ENCODE data around the gene ARHGAP27. TPM values are rescaled to one million over a fixed set of nuclear protein-coding genes. Genes with fewer than 3 reads are reported as not detected.

The ARHGAP27 gene
- total and polyA plus RNA-seq, 2 of the 13 experiments (the other 11 are each of a cell fraction or from before 2014, with no cell fraction given), result 15.5 to 18.9 TPM

GRCh38 chr17:45380991-45381390 lies 51.7 kb downstream of the ARHGAP27 start:
- POLR2A ChIA-PET, result interaction anchor here (3.7 kb wide), 1 partner anchor 9 kb away, joined by 13 read pairs; no protein-coding TSS in a partner anchor
- Histone ChIP-seq H3K9me3 (ENCODE audit: low read length) (no peaks in the 10 kb centered on the region), H3K9ac (ENCODE audit: insufficient read depth, low read depth, low read length) (no peak overlapping the region), H3K4me3 (replicated peaks in 1 of 3; ENCODE audit: insufficient read depth in 1 of 3, low read depth in 2 of 3, low read length in 3 of 3) (no peak overlapping the region), H2AFZ (ENCODE audit: low read length) (no peak overlapping the region), H3K79me2 (ENCODE audit: insufficient read depth, low read length) (no peaks in the 10 kb centered on the region), H3K27ac (ENCODE audit: extremely low read length, insufficient read depth, low read length) (no peak overlapping the region), H4K20me1 (ENCODE audit: insufficient read depth, low read length) (no peaks in the 10 kb centered on the region), H3K36me3 (replicated peaks in 1 of 2; ENCODE audit: control insufficient read depth in 1 of 2, insufficient read depth in 2 of 2, low read length in 2 of 2) (no peaks in the 10 kb centered on the region), H3K4me2 (ENCODE audit: low read depth, low read length) (no peak overlapping the region), H3K4me1 (ENCODE audit: insufficient read depth, low read length) (peaks cover 30% of the 10 kb centered on the region), H3K27me3 (ENCODE audit: control insufficient read depth in 1 of 2, insufficient read depth in 2 of 2, low read length in 2 of 2) (peaks cover 0 to 29% of the 10 kb centered on the region in 2 experiments; a peak in 4 of 5 replicates)
- intact Hi-C loops (cut with micrococcal nuclease; ENCODE audit: unreplicated experiment) (no loop called here), in situ Hi-C loops (cut with HindIII; ENCODE audit: extremely low pct_ligation_motif_present, low pct_unique_long_range_greater_than_20kb) (no loop called here)
- DNase-seq (ENCODE audit: low spot score) (no peak), FAIRE-seq (no peak), ATAC-seq (no peak)
- BruUV-seq (replicated peaks), result no TSS peak
- no peak for TF ChIP-seq POLR2A (IDR thresholded peaks at IDR 0.05; ENCODE audit: insufficient read depth in 1 of 2, low read depth in 2 of 2, low read length in 2 of 2)
- TF ChIP-seq CEBPB (IDR thresholded peaks at IDR 0.05; ENCODE audit: borderline replicate concordance, low read depth, low read length), result 0 out of 2 replicates have a peak, but pooled peaks have one; percentile 31
- peak; percentile 51; the same call in 1 of the 2 replicates for TF ChIP-seq ATF7 (IDR thresholded peaks at IDR 0.05)
- no peak for TF ChIP-seq ATF7 (CRISPR knock-in tag; IDR thresholded peaks at IDR 0.05)
- no peak for TF ChIP-seq HMGXB3 (CRISPR knock-in tag; IDR thresholded peaks at IDR 0.05; ENCODE audit: borderline replicate concordance)
- WGBS (ENCODE audit: low lambda C conversion rate), result 13% methylated on average over 8 of the region's 8 CpGs
- CTCF ChIA-PET (ENCODE audit: low intra/inter-chr PET ratio, low total read pairs), result no interaction called here

Measured in HepG2 (cell line).